ENCODE measurements around the gene CYB5R3.
"Not testable (repeated sequence)": the region's sequence is repeated elsewhere in the genome, so short reads cannot be mapped to it uniquely, and the experiment has no call there.

CYB5R3 gene

GRCh38 chr22:42596336-42596735, 52.9 kb downstream of the CYB5R3 start:
- DNase-seq = peak; percentile 36

GRCh38 chr22:42595434-42595833, 53.8 kb downstream of the CYB5R3 start:
- no peak for DNase-seq

GRCh38 chr22:42591987-42592386, 57.2 kb downstream of the CYB5R3 start:
- DNase-seq = no peak

- no peak for DNase-seq
These were observed 61.5 kb downstream of the CYB5R3 start for GRCh38 chr22:42587588-42588175.

GRCh38 chr22:42586381-42586780, 62.8 kb downstream of the CYB5R3 start:
- DNase-seq = no peak

GRCh38 chr22:42585096-42585495, 64.1 kb downstream of the CYB5R3 start:
- DNase-seq = no peak

- DNase-seq = no peak
These were observed 64.7 kb downstream of the CYB5R3 start for GRCh38 chr22:42584364-42584940.

- DNase-seq = no peak
These were observed 66.2 kb downstream of the CYB5R3 start for GRCh38 chr22:42582987-42583386.

GRCh38 chr22:42581762-42582716, 67.2 kb downstream of the CYB5R3 start:
- DNase-seq = peak; percentile 41

- DNase-seq = not testable (repeated sequence)
These were observed 67.9 kb downstream of the CYB5R3 start for GRCh38 chr22:42581194-42581761.

GRCh38 chr22:42580040-42580439, 69.2 kb downstream of the CYB5R3 start:
- DNase-seq = not testable (repeated sequence)

GRCh38 chr22:42577623-42578240, 71.5 kb downstream of the CYB5R3 start:
- DNase-seq = no peak

GRCh38 chr22:42577141-42577540, 72.1 kb downstream of the CYB5R3 start:
- DNase-seq = not testable (repeated sequence)

GRCh38 chr22:42575996-42576574, 73.1 kb downstream of the CYB5R3 start:
- not testable (repeated sequence) for DNase-seq

- DNase-seq = not testable (repeated sequence)
These were observed 74.7 kb downstream of the CYB5R3 start for GRCh38 chr22:42574468-42574867.

GRCh38 chr22:42574046-42574445, 75.1 kb downstream of the CYB5R3 start:
- not testable (repeated sequence) for DNase-seq

GRCh38 chr22:42571068-42571467, 78.1 kb downstream of the CYB5R3 start:
- DNase-seq = not testable (repeated sequence)

GRCh38 chr22:42570580-42570979, 78.6 kb downstream of the CYB5R3 start:
- not testable (repeated sequence) for DNase-seq

GRCh38 chr22:42567950-42568349, 81.2 kb downstream of the CYB5R3 start:
- not testable (repeated sequence) for DNase-seq

All from NCI-H2227 treated with DMSO at 0.1 percent for 48 hours (cell line).